ENCODE data around the gene CELSR2.
"Not testable (repeated sequence)": the region's sequence is repeated elsewhere in the genome, so short reads cannot be mapped to it uniquely, and the experiment has no call there.

The CELSR2 gene

GRCh38 chr1:109274533-109275476 lies 25.5 kb downstream of the CELSR2 start:
- in situ Hi-C loops (cut with MboI; ENCODE audit: low sequenced_read_pairs): no loop called here

DNA sequence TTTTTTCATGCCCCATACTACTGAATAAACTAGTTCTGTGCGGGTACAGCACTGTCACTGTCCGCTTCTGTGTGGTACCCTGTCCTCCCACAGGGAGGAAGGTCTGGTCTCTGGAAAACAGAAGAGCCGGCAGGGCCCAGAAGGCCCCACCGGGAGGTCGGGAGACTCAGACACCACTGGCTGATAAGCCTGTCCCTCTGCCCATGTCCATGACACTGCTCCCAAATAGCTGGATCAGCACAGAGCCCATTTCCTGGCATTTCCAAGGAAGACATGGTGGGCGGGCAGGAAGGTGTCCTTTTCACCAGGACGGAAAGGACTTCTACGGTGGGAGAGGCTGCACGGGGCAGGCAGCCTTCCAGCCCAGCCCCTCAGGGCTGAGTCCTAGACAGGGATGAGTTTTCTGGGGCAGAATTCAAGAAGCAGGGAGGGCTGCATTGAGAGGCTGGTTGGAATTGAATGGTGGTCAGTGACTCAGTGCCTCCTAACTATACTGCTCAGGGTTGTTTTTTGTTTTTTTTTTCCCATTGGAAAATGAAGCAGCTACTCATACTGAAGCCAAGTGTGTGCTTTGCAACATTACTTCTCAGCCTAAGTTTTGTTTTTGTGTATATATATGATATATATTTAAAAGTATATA lies 26.5 kb downstream of the CELSR2 start:
- in situ Hi-C loops (cut with MboI; ENCODE audit: low sequenced_read_pairs): no loop called here

GRCh38 chr1:109277434-109278204 lies 28.3 kb downstream of the CELSR2 start:
- in situ Hi-C loops (cut with MboI; ENCODE audit: low sequenced_read_pairs): no loop called here

GRCh38 chr1:109279615-109280278 lies 30.4 kb downstream of the CELSR2 start:
- in situ Hi-C loops (cut with MboI; ENCODE audit: low sequenced_read_pairs): no loop called here

GRCh38 chr1:109280862-109281261 lies 31.5 kb downstream of the CELSR2 start:
- in situ Hi-C loops (cut with MboI; ENCODE audit: low sequenced_read_pairs): no loop called here

- in situ Hi-C loops (cut with MboI; ENCODE audit: low sequenced_read_pairs): no loop called here
Measured at GRCh38 chr1:109281680-109282496, 32.5 kb downstream of the CELSR2 start.

- in situ Hi-C loops (cut with MboI; ENCODE audit: low sequenced_read_pairs): no loop called here
Measured at GRCh38 chr1:109282497-109282951, 33.2 kb downstream of the CELSR2 start.

DNA sequence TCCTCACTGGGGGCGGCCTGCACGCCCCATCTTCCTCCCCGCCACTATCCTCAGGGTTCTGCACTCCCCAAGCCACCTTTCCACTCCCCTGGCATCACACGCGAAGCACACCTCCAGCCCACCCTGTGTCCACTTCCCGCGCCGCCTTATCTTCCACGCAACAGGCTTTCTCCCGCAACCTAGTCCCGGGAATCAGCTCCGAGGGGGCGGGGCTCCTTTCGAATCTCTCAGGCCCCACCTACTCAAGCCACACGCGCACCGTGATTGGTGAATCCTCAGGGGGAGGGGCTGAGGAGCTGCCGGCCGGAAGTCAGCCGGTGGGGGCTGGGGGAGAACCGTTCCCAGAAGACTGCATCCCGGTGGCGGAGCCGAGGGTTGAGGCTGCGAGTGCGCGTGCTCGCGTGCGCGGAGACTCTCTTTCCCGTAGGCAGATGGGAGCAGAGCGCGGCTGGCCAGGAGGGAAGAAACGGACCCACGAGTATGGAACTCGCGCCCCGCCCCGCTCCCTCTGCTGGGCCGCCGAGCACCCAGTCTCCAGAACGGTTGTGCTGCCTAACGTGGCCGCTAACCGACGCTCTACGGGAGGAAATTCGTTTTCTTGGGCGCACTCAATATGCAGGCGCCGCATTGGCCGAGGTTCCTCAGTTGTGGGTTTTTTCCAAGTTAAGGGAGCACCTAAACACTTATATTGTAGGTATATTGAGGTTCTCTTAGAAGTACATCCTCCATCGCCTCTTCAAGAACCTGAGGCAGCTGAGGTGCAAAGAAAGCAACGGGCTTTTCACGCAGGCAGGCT lies 33.8 kb downstream of the CELSR2 start, which contains the start of gene PSRC1:
TSS of gene PSRC1 (minus strand) at position 194 of the 796 bp plus-strand sequence.
- in situ Hi-C loops (cut with MboI; ENCODE audit: low sequenced_read_pairs): no loop called here

GRCh38 chr1:109283748-109284600 lies 34.6 kb downstream of the CELSR2 start:
- in situ Hi-C loops (cut with MboI; ENCODE audit: low sequenced_read_pairs): no loop called here

DNA sequence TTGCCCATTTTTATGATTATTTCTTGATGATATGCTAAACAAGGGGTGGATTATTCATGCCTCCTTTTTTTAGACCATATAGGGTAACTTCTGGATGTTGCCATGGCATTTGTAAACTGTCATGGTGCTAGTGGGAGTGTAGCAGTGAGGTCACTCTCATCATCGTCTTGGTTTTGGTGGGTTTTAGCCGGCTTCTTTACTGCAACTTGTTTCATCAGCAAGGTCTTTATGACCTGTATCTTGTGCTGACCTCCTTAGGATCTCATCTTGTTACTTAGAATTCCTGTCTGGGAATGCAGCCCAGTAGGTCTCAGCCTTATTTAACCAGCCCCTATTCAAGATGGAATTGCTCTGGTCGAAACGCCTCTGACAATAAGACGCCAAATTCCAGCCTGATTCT lies 37.4 kb downstream of the CELSR2 start:
- in situ Hi-C loops (cut with MboI; ENCODE audit: low sequenced_read_pairs): not testable (repeated sequence)

GRCh38 chr1:109290137-109290536 lies 40.8 kb downstream of the CELSR2 start:
- in situ Hi-C loops (cut with MboI; ENCODE audit: low sequenced_read_pairs): no loop called here

DNA sequence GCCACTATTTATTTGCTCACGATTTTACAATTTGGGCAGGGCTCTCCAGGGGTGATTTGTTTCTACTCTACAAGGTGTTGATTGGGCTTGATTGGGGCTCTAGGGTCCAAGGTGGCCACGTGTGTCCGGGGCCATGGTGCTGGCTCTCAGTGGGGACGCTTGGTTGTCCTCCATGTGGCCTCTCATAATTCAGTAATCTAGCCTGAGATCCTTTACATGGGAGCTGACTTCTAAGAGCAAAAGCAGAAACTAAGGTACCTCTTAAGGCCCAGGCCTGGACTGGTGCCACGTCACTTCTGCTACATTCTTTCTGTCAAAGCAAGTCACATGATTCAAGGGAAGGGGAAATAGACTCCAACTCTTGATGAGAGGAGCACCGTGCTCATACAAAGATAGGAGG lies 41.7 kb downstream of the CELSR2 start:
- in situ Hi-C loops (cut with MboI; ENCODE audit: low sequenced_read_pairs): no loop called here

- in situ Hi-C loops (cut with MboI; ENCODE audit: low sequenced_read_pairs): no loop called here
Measured at GRCh38 chr1:109292364-109292763, 43.0 kb downstream of the CELSR2 start.

DNA sequence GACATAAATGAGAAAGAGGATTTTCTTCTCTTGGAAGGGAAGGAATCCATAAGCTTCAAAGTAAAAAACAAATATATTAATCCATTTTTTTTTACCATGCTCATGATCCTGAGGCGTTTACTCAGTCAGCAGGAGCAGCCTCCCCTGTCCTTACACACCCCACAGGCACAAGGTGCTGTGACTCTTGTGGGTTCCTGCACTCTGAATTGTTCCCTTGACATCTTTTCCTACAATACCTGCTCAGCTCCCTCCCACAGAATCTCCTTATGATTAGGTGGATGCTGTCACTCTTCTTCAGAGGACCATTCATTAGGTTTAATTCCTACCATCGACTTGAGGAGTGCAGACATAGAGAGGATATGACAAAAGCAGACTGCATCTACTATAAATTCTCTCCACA lies 43.7 kb downstream of the CELSR2 start:
- in situ Hi-C loops (cut with MboI; ENCODE audit: low sequenced_read_pairs): no loop called here

GRCh38 chr1:109294481-109294880 lies 45.1 kb downstream of the CELSR2 start:
- in situ Hi-C loops (cut with MboI; ENCODE audit: low sequenced_read_pairs): no loop called here

- in situ Hi-C loops (cut with MboI; ENCODE audit: low sequenced_read_pairs): no loop called here
Measured at GRCh38 chr1:109295712-109296415, 46.5 kb downstream of the CELSR2 start.

- in situ Hi-C loops (cut with MboI; ENCODE audit: low sequenced_read_pairs): no loop called here
Measured at GRCh38 chr1:109296782-109297181, 47.4 kb downstream of the CELSR2 start.
